H9 (cell line): ENCODE results near the gene SGCD. TPM values are rescaled to one million over a fixed set of nuclear protein-coding genes. Genes with fewer than 3 reads are reported as not detected.

Experiments used
- DNase-seq: peaks from one replicate; pipeline ENCODE4 v3.0.0-alpha.2; 2017
- H2AFZ ChIP-seq: one replicate; pipeline ENCODE4 v1.6.1; 2013; ENCODE audit warnings: mild to moderate bottlenecking, low read length, control low read depth, moderate library complexity
- H2AK5ac ChIP-seq: 2 replicates; pipeline ENCODE4 v1.6.1; 2013; ENCODE audit warnings: low read length, control low read depth, mixed read lengths; ENCODE audit not compliant: insufficient read length
- H2BK120ac ChIP-seq: one replicate; pipeline ENCODE4 v1.6.1; 2013; ENCODE audit warnings: low read depth, mild to moderate bottlenecking, low read length, control low read depth, inconsistent platforms; ENCODE audit not compliant: poor library complexity, severe bottlenecking
- H2BK12ac ChIP-seq: 2 replicates; pipeline ENCODE4 v1.6.1; 2013; ENCODE audit warnings: low read length, control low read depth, mixed read lengths, low read depth; ENCODE audit not compliant: insufficient read length
- H2BK15ac ChIP-seq: 2 replicates; pipeline ENCODE4 v1.6.1; 2013; ENCODE audit warnings: low read depth, low read length, control low read depth
- H2BK20ac ChIP-seq: one replicate; pipeline ENCODE4 v1.6.1; 2013; ENCODE audit warnings: low read depth, mild to moderate bottlenecking, low read length, control low read depth, inconsistent platforms; ENCODE audit not compliant: poor library complexity, severe bottlenecking
- H2BK5ac ChIP-seq: 2 replicates; pipeline ENCODE4 v1.6.1; 2013; ENCODE audit warnings: low read length, control low read depth, mixed read lengths; ENCODE audit not compliant: insufficient read length
- H3K14ac ChIP-seq: 2 replicates; pipeline ENCODE4 v1.6.1; 2013; ENCODE audit warnings: low read length, control low read depth; ENCODE audit not compliant: insufficient read depth
- H3K18ac ChIP-seq: 2 replicates; pipeline ENCODE4 v1.6.1; 2013; ENCODE audit warnings: low read depth, mild to moderate bottlenecking, mixed read lengths, low read length, control low read depth; ENCODE audit not compliant: insufficient read length
- H3K23ac ChIP-seq: 2 replicates; pipeline ENCODE4 v1.6.1; 2013; ENCODE audit warnings: low read length, control low read depth, mixed read lengths, low read depth; ENCODE audit not compliant: insufficient read length
- H3K23me2 ChIP-seq: 2 replicates; pipeline ENCODE4 v1.6.1; 2013; ENCODE audit warnings: low read depth, mild to moderate bottlenecking, mixed read lengths, low read length, control low read depth; ENCODE audit not compliant: insufficient read length, poor library complexity, severe bottlenecking
- H3K27ac ChIP-seq: 2 replicates; pipeline ENCODE4 v1.5.1; 2013; ENCODE audit warnings: low read length, control low read depth, mixed read lengths, low read depth; ENCODE audit not compliant: insufficient read length
- H3K27me3 ChIP-seq: 2 replicates; pipeline ENCODE4 v1.6.1; 2013; ENCODE audit warnings: low read length, control low read depth, inconsistent platforms; ENCODE audit not compliant: insufficient read depth
- H3K4ac ChIP-seq: 2 replicates; pipeline ENCODE4 v1.6.1; 2013; ENCODE audit warnings: low read depth, mild to moderate bottlenecking, control low read depth, inconsistent platforms, low read length, moderate library complexity
- H3K4me1 ChIP-seq: 2 replicates; pipeline ENCODE4 v1.6.1; 2013; ENCODE audit warnings: low read length, control low read depth, inconsistent platforms; ENCODE audit not compliant: insufficient read depth
- H3K4me2 ChIP-seq: 2 replicates; pipeline ENCODE4 v1.6.1; 2013; ENCODE audit warnings: low read length, control low read depth, mixed read lengths; ENCODE audit not compliant: insufficient read length, insufficient read depth
- H3K56ac ChIP-seq: 2 replicates; pipeline ENCODE4 v1.6.1; 2013; ENCODE audit warnings: low read depth, mild to moderate bottlenecking, mixed read lengths, low read length, control low read depth; ENCODE audit not compliant: insufficient read length
- H3K79me1 ChIP-seq: 2 replicates; pipeline ENCODE4 v1.6.1; 2013; ENCODE audit warnings: low read depth, mild to moderate bottlenecking, moderate library complexity, low read length, control low read depth, inconsistent platforms; ENCODE audit not compliant: insufficient read depth, poor library complexity, severe bottlenecking
- H3K79me2 ChIP-seq: 2 replicates; pipeline ENCODE4 v1.6.1; 2013; ENCODE audit warnings: low read length, control low read depth, inconsistent platforms; ENCODE audit not compliant: insufficient read depth
- H3K9ac ChIP-seq: 2 replicates; pipeline ENCODE4 v1.6.1; 2013; ENCODE audit warnings: low read length, control low read depth, mixed read lengths; ENCODE audit not compliant: insufficient read length; ENCODE audit errors: extremely low read depth
- H3K9me3 ChIP-seq: one replicate; pipeline ENCODE4 v1.6.1; 2013; ENCODE audit warnings: low read depth, low read length, inconsistent platforms; ENCODE audit not compliant: control insufficient read depth
- H3T11ph ChIP-seq: one replicate; pipeline ENCODE4 v1.6.1; 2013; ENCODE audit warnings: mild to moderate bottlenecking, low read length, control low read depth, inconsistent platforms
- H4K20me1 ChIP-seq: one replicate; pipeline ENCODE4 v1.6.1; 2013; ENCODE audit not compliant: control insufficient read depth, insufficient read length, insufficient read depth
- H4K5ac ChIP-seq: 2 replicates; pipeline ENCODE4 v1.6.1; 2013; ENCODE audit warnings: low read depth, mild to moderate bottlenecking, mixed read lengths, low read length, control low read depth; ENCODE audit not compliant: insufficient read length
- H4K8ac ChIP-seq: replicated peaks from 2 replicates; pipeline ENCODE4 v1.6.1; 2013; ENCODE audit warnings: low read length, control low read depth, mixed read lengths, low read depth; ENCODE audit not compliant: insufficient read length
- H4K91ac ChIP-seq: 2 replicates; pipeline ENCODE4 v1.6.1; 2013; ENCODE audit warnings: low read depth, mild to moderate bottlenecking, moderate library complexity, mixed read lengths, low read length, control low read depth; ENCODE audit not compliant: insufficient read length
- H3K27ac Mint-ChIP-seq, 3 experiments: 2 replicates in 2 of 3; 3 replicates in 1 of 3; pipeline ENCODE4 v1.8.0; 2020 to 2021; ENCODE audit warnings: mixed read lengths in 3 of 3, mild to moderate bottlenecking in 1 of 3, moderate library complexity in 1 of 3
- H3K27me3 Mint-ChIP-seq: 2 replicates; pipeline ENCODE4 v1.8.0; 2021; ENCODE audit warnings: low read depth, mild to moderate bottlenecking, moderate library complexity, mixed read lengths
- H3K36me3 Mint-ChIP-seq, 3 experiments: 2 replicates in 2 of 3; 3 replicates in 1 of 3; pipeline ENCODE4 v1.8.0; 2020 to 2021; ENCODE audit warnings: low read depth in 3 of 3, mixed read lengths in 3 of 3; ENCODE audit not compliant: insufficient read depth in 1 of 3
- H3K4me1 Mint-ChIP-seq, 2 experiments: 2 replicates each; pipeline ENCODE4 v1.8.0; 2020; ENCODE audit warnings: mixed read lengths in 2 of 2
- H3K4me3 Mint-ChIP-seq, 2 experiments: 2 replicates in 1 of 2; 3 replicates in 1 of 2; pipeline ENCODE4 v1.8.0; 2020 to 2021; ENCODE audit warnings: mild to moderate bottlenecking in 2 of 2, mixed read lengths in 2 of 2, moderate library complexity in 1 of 2
- H3K9me3 Mint-ChIP-seq, 2 experiments: 2 replicates in 1 of 2; 3 replicates in 1 of 2; pipeline ENCODE4 v1.8.0; 2020; ENCODE audit warnings: mild to moderate bottlenecking in 2 of 2, mixed read lengths in 2 of 2, moderate library complexity in 1 of 2
- WGBS: extraction: QIAGEN DNeasy Blood & Tissue Kit; methylation state at CpG from one replicate; pipeline ENCODE4 v1.1.7; 2013; ENCODE audit warnings: missing lambda C conversion rate, low lambda C conversion rate, mixed read lengths; ENCODE audit not compliant: insufficient read length; ENCODE audit errors: extremely low coverage; 5-methylcytosine and 5-hydroxymethylcytosine counted together
- total RNA-seq: library from RNA; stranded (reverse); gene quantifications from 2 replicates; pipeline ENCODE4 v1.2.1, GENCODE V29; 2021
- TF ChIP-seq, protein P1 (sequence below): fragments of 200-600 bp; sonication (generic); conservative IDR thresholded peaks from 3 replicates; pipeline ENCODE4 v1.8.0; 2021; ENCODE audit warnings: antibody characterized with exemption, mild to moderate bottlenecking

Gene SGCD
- total RNA-seq, 1 experiment from 2014 or later, result 0.11 TPM

GRCh38 chr5:156802501-156802900 lies 475.5 kb downstream of the SGCD start:
- Histone ChIP-seq H3K27me3 (no peaks in the 10 kb centered on the region), H4K8ac (no peak overlapping the region), H3K23ac (no peak overlapping the region), H2AFZ (no peak overlapping the region), H3K9ac (no peak overlapping the region), H3K18ac (no peak overlapping the region), H4K5ac (no peak overlapping the region), H2BK12ac (no peak overlapping the region), H3K79me2 (no peaks in the 10 kb centered on the region), H4K20me1 (no peaks in the 10 kb centered on the region), H2BK120ac (no peak overlapping the region), H3K9me3 (no peaks in the 10 kb centered on the region), H3K4me1 (peaks cover 10% of the 10 kb centered on the region), H3K14ac (no peak overlapping the region), H3K56ac (no peak overlapping the region), H3T11ph (no peak overlapping the region), H3K27ac (peak overlapping the region; percentile 84), H2BK20ac (no peak overlapping the region), H3K23me2 (no peaks in the 10 kb centered on the region), H2BK15ac (no peak overlapping the region), H2AK5ac (no peak overlapping the region), H3K4ac (no peak overlapping the region), H3K79me1 (no peaks in the 10 kb centered on the region), H3K4me2 (no peak overlapping the region), H4K91ac (no peak overlapping the region), H2BK5ac (no peak overlapping the region)
- Mint-ChIP-seq H3K4me3 (peak overlapping the region in 1 of 2 experiments; percentile 27; a peak in 1 of 5 replicates), H3K27me3 (peaks cover 2% of the 10 kb centered on the region; the same call in 1 of the 2 replicates), H3K36me3 (peaks cover 9 to 25% (median 10%) of the 10 kb centered on the region in 3 experiments; a peak in 6 of 7 replicates), H3K27ac (peak overlapping the region; percentile 89 to 96 (median 93); a peak in 6 of 7 replicates), H3K4me1 (peaks cover 65 to 70% of the 10 kb centered on the region in 2 experiments), H3K9me3 (peaks cover 15 to 16% of the 10 kb centered on the region in 2 experiments)
- DNase-seq, result peak; percentile 37
- whole genome bisulfite sequencing, result no CpG with 5 or more reads among the region's 5 CpGs
- TF ChIP-seq, protein P1, sequence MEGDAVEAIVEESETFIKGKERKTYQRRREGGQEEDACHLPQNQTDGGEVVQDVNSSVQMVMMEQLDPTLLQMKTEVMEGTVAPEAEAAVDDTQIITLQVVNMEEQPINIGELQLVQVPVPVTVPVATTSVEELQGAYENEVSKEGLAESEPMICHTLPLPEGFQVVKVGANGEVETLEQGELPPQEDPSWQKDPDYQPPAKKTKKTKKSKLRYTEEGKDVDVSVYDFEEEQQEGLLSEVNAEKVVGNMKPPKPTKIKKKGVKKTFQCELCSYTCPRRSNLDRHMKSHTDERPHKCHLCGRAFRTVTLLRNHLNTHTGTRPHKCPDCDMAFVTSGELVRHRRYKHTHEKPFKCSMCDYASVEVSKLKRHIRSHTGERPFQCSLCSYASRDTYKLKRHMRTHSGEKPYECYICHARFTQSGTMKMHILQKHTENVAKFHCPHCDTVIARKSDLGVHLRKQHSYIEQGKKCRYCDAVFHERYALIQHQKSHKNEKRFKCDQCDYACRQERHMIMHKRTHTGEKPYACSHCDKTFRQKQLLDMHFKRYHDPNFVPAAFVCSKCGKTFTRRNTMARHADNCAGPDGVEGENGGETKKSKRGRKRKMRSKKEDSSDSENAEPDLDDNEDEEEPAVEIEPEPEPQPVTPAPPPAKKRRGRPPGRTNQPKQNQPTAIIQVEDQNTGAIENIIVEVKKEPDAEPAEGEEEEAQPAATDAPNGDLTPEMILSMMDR, result no peak
